NCI-H128 (cell line): ENCODE measurements around the gene SYTL2.

Experiments used
- DNase-seq: peaks from one replicate; lab custom pipeline; 2025; ENCODE audit not compliant: unreplicated experiment; lab: John Stamatoyannopoulos, UW

The SYTL2 gene

DNA sequence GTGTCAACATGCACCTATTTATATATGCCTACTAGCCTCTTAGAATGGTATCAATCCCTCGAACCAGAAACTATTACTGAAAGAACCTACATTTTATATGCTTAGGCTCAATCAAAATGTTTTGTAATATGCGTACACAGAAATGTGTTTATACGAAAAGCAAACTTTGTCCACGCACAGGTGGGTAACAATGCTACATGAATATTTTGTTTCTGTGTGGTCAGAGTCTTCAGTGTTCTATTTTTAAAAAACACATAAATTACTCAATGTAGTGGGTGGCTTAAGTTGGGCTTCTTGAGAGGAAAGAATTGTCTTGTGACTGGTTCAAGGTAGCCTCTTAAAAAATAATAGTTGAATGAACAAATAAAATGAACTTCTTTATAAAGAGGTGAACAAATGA lies 46.1 kb downstream of the SYTL2 start:
- no peak for DNase-seq

DNA sequence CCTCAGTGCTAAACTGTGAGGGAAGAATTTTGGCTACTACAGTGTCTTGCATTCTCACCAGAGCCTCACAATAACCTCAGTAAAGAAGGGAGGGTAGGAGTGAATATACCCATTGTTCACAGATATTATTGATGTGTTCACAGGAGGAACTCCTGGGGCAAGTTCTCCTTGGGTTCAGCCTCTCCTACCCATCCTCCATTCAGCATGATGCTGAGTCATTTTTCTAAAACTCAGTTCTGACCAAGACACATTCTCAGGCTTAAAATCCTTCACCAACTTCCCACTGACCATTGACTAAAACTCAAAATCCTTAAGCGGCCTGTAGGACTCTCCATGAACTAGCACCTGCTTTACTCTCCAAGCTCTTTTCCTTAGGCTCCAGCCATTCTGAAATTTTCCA lies 48.7 kb downstream of the SYTL2 start:
- no peak for DNase-seq

DNA sequence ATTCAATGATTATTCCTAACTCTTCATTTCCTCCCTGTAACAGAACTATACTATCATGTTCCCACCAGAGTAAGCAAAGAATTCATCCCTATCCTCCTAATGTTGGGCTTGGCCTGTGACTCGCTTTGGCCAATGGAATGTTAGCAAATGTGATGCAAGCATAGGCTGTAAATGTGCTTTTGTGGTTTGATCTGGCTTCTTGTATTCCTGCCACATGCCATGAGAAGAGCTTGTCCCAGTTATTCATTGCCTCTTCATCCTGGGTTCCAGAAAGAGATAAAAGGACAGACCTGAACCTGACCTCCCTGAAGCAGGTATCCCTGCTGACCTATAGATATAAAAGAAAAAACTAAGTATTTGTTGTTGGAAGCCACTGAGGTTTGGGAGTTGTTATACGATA lies 51.0 kb downstream of the SYTL2 start:
- no peak for DNase-seq

DNA sequence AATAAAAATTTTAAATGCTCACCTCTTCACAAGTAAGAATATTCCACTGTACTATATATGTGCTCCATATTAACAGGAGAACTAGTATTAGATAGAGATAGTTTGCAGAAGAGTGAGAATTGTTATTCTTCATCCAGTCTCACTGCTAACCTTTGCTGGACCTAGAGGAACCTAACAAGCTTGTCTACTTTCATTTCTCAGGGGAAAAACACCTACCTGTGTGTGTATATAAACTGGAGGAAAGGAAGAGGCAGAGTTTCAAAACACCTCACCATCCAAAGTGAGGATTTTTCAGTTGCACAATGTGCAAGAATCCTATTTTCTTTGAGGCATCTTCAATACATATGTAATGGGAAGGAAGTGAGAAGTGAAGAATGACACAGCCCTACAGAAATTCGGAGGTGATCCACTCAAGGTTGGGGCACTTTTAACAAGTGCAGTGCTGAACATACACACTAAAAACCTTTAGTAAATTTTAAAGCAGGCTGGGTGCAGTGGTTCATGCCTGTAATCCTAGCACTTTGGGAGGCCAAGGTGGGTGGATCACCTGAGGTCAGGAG lies 52.4 kb downstream of the SYTL2 start:
- DNase-seq, result no peak

DNA sequence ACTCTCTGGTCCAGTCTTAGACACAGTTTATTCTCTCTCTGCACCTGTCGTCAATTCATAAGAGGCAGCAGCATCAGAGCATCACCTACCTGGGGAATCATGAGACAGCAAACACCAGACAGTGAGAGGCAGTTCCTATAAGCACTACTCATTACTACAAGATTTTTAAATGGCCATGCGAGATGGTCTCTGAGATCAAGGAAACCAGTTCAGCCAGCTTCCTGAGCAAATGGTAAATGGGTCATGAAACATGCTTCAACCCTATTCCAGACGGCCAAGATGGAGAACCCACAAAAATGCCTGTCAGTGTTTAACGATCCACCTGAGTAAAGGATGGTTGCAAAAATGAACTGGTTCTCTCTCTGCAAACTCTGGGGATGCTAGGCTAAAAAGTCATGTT lies 52.9 kb downstream of the SYTL2 start:
- no peak for DNase-seq

DNA sequence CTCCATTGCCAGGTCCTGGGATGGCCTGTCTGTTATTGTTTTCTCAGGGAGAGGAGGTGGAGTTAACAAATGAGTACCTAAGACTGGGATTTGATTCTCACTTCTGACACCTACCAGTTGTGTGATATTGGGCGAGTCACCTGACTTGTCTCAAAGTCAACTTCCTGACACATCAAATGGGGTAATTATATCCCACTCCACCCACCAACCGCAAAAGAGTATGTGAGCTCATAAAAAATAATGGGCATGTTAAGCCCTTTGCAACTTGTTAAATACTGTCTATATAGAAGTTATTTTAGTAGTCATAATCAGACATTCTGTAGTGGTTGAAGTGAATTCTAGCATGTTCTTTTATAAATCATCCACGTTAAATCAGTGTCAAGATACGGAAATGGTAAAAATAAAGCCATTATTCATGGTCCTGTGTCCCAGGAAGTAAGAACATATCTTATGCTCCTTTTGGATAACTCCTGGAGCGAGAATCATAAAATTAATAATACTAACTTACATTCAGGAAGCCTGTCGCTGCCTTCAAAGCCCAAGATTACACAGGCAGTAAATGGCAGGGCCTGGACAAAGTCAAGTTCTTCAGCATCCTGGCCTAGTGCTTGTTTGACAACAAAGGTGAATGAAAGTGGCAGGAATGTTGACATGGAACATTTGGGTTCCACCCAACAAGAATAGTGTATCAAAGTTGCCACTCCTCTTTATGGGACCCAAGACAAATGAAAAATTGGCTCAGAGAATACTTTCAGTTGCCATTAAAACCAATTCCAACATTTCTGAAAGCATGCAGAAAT lies 54.3 kb downstream of the SYTL2 start:
- DNase-seq, result no peak

DNA sequence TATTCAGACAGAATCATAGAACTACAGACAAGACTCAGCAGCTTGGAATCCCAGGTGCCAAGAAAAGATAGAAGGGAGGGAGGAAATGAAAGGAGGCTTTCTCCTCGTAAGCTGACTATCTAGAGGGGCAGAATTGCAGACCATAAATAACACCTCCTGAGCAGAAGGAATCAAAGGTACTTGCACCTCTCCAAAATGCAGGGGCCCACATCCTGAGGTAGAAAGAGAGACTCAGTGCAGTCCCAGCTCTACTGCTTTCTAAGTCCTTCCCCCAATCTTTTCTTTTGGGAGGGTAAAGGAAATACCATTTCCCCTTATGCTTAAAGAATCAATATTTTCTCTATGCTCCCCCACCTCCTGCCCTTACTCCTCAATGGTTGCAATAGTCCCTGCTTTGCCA lies 55.2 kb downstream of the SYTL2 start:
- no peak for DNase-seq

DNA sequence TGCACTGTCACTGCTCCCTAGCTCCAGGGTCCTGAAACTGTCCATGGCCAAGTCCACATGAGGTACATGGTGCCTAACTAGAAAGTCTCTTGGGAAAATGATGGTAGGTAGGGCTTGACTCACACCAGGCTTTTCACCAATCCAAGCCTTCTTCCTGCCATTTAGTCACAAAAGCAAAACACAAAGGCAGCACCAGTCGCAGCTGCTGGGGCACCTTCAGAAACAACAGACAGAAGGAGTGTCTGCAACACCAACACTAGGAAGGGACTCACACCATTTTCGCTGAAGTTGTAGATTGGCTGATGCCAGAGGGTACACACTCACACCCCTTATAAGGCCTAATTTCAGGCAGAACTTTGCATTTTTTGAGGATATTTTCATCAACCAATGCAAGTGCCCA lies 55.7 kb downstream of the SYTL2 start:
- no peak for DNase-seq

DNA sequence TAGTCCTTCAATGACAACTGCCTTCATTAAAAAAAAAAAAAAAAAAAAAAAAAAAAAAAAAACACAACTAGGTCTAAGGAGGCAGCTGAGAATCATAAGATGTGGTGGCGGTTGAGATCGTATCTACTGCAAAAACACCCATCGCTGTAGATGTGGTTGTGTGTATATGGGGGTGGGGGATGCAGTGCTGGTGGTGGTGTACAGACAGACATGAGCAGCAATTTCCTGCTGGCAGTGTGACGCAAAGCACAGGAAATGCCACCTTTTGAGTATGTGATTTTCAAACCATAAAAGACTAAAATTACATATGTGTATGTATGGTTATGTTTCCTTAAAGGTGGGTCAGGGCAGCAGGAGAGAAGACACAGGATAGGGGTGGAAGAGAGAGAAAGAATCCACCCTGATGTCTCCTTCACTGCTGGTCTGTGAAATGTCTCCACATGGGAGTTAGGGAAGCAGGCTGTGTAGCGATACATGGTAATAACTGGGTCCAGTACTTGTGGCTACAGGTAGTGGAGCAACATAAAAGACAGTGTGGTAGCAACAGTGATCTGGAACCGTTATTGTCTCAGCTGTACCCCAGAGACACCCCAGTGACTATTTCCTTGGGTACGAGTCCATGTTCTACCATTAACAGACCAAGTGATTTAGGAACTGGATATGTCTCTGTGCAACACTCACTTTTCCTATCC lies 57.9 kb downstream of the SYTL2 start:
- DNase-seq, result no peak

DNA sequence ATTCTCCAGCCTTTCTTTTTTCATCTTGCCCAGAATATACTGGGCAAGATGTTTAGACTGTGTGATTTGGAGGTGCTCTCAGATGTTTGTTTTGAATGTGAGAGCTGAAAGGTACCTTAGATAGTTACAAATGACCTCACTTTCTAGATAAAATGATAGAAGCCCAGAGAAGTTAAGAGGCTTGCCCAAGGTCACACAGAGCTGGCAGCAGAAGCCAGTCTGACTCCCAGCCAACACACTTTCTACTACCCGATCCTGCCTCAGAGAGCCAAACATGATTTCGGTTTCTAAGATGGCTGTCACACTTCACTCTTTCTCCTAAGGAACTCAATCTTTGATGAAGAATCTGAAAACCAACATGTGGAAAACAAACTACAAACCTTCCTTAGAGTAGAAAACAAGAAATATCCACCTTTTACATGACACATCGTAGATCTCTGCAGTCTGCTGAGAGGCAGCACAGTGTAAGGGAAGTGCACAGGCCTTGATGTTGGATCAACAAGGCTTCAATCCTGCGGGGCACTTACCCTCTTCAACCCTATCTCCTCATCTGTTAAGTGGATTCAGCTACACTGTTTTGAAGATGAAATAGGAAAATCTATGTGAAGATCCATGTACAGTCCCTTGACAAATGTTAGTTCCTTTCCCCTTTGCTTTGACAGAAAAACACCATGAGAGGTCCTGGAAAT lies 58.6 kb downstream of the SYTL2 start:
- DNase-seq, result no peak

DNA sequence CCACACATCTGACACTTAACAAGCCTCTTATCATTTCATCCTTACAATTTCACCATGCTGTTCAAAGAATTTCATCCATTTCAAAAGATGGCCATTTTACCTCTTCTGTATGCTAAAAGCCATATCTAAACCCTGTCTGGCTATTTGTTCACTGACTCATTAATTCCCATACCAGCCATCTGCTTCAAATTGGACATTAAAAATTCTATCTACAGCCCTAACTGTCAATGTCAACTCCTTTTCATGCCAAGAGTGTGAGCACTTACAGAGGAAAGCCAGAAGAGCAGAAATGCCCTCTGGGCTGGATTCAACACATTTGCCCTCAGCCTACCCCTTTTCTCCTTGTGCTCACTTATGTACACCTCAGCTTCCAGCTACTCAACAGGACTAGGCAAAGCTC lies 59.2 kb downstream of the SYTL2 start:
- DNase-seq, result no peak

DNA sequence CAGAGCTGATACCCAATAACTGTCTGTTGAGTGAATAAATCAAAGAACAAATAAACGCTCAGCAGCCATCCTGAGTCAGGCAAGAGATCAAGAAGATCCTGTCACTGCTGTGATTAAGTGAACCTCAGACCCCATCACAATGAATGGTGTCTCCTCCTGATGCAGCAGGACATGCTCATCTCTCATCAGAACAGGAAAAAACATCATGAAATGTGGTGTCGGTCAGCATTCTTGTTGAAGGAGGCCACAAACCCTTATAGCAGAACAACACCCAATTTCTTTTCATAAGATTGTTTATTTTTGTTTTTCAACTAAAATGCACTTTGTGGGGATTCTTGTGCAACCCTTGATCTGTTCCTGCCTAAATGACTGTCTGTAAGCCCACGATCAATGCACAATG lies 60.3 kb downstream of the SYTL2 start:
- no peak for DNase-seq

DNA sequence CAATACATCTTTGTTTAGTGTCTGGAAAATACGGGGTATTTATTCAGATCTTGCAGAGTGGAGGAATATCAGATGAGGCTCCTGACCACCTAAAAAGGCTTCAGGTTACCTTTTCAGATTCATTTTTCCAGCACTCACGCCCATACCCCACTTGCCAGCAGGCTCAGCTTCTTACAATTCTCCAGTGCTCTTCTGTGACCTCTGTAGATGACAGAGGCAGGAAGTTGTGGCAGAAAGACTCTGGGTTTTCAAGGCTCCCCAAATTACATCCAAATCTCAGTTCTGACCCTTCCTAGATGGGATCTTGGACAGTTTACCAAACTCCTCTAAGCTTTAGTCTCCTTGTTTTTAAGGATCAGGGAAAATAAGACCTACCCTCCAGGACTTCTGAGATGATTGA lies 61.1 kb downstream of the SYTL2 start:
- DNase-seq, result no peak

DNA sequence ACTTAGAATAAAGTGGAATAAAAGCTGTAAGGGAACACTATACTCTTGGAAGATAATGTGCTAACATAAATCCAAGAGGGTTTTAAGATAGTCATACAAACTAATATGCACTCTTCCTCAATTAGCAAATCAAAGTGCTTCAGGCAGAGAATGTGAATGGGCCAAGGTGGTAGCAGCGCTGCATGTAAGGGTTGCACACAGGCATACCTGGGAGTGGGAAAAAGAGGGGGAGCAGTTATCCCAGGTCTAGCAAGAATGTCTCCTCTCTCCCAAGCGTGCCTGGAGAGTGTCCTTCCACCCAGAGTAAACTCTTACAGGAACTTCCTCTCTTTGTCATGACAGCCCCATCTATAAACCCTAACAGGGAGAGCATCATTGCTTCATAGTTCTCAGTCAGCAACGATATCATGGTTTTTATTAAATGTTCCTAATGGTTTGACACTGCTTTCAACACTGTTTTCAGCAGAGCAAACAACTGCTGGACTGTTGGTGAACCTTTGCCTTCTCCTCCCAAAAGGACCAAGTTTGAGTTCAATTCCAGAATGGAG lies 61.6 kb downstream of the SYTL2 start:
- no peak for DNase-seq

DNA sequence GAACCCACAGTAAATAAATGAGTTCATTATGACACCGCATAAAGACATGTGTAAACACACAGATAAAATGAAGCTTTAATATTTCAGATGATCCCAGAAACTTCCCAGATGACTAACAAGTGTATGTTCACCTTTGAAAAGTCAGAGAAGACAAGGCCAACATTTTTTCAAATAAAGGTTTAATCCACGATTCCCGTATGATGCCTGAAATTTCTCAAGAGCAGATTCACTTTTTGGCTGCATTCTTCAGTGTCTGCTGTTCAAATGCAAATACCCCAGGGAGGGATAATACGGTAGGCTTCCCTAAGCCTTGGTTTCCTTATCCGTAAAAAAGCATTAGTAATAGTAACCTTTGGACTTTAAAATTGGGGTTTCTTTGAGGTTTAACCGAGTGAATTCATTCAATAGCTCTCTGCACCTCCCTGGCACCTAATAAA lies 62.5 kb downstream of the SYTL2 start:
- no peak for DNase-seq

DNA sequence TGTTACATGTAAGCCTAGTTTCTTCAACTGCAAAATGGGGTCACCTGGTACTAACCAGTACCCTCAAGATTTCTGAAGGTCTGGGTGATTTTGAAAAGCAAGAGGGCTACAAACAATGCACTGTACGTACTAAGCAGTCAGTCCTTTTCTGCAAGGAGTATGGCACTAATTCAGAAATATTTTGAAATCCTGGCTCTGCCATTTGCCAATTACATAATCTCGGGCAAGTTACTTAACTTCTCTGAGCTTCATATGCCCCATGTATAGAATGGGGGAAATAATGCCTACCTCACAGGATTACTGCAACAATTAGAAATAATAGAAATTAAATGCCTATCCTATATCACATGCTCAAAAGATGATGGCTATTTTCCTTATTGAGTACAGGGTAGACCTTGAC lies 64.3 kb downstream of the SYTL2 start:
- no peak for DNase-seq

DNA sequence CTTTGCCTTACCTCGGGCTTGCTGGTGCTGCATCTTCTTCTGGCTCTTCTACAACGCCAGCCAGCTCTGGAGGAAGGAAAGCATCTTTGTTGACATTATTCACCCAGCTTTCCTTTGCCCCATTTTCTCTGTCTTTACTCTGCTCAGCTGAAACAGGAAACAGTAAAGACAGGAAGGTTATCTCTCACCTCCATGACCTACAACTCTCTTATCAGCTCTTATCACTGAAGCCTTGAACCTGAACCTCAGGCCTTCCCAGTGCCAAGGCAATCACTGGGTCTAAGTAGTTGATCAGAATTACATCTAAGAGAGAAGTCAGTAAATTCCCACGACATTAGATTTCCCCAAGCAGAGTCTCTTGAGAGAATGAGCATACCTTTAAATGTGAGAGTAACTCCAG lies 65.3 kb downstream of the SYTL2 start:
- no peak for DNase-seq

DNA sequence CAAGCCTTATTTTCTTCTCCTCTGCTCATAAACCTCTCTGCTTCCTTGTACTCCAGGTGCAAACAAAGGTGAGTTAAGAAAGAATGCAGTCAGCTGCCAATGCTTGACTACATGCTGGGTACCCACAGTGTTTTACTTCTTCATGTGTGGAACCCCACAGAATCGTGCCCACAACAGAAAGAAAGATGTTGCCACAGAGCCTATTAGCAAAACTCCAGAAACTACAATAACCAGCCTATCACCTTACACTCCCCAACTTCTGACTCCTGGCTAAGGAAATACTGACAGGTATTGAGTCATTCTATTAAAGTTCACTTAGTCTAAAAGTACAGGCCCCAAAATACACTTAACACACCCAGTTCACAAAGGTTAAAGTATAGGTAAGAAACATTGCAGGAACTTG lies 68.1 kb downstream of the SYTL2 start:
- no peak for DNase-seq

DNA sequence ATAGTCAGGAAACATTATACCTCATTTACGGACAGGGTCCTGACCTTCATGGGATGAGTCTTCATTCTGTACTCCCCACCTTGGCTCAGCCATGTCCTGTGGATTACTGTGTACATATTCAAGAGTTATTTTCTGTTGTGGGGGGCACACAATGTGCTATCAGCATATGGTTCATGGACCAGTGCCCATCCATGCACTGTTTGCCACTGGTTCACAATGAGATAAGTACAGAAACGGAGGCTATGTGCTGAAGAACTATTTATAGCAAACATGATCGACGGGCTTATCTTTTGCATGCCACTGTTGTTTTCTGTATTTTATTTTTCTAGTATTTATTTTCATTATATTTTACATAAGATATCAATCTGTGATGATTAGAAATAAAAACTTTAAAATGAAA lies 68.6 kb downstream of the SYTL2 start:
- no peak for DNase-seq

DNA sequence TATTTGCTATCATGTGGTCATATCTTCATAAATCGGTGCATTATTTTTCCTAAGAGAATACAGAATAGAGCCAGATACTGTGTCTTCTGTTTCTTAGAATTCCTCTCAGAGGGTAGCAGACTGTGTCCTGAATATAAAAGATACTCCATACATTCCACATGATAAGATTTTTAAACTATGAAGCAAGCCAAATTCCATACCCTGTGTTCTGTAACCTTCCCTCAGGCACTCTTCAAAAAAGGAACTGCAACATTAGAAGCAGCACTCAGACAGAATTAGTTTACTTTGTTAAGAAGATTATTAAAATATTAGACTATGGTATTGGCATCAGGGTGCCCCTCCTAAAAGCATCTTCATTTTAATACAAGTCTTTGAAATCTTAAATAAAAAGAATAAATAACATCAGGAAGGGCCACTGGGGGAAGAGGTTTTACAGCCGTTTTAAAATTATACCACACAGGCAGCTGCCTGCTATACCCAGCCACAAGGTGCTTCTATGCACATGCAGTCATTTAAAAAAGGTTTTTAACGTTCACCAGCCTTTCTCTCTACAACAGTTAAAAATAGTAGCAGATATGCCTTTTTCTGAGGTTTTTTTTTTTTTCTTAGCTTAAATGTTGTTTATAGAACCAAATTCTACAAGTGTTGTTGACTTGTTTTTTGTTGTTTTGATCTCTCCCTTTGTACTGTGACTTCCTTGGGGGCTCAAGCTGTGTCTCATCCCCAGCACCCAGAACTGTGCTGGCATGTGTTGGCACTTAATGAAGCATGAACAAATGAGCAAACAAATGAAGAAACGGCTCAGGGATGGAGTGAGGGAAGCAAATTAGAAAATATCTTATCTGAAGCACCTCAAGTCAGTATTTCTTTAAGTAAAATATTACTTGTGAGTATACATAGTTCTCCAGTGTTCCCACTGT lies 70.2 kb downstream of the SYTL2 start:
- no peak for DNase-seq

DNA sequence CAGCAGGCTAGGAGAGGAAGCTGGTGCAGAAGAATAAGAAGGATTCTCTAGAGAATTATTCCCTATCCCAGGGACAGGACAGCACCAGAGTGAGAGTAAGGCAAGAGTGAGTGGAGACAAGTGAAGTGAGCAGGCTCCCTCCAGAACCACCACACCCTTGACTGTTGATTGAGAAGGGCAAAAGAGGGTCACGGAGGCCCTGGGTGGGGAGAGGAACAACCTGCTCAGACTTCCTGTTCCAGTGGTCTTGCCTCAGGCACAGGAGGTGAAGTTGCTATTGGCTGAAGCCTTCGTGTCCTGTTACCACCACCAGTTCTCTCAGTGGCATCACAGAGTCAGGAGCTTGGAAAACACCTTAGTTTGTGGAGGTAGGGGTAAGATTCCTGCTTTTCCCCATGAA lies 73.2 kb downstream of the SYTL2 start:
- no peak for DNase-seq
